ENCODE measurements around the gene COX4I2. TPM values are rescaled to one million over a fixed set of nuclear protein-coding genes. Genes with fewer than 3 reads are reported as not detected.
"Not testable (repeated sequence)": the region's sequence is repeated elsewhere in the genome, so short reads cannot be mapped to it uniquely, and the experiment has no call there.

COX4I2 gene
- total RNA-seq, 1 donor from 2014 or later: not detected

GRCh38 chr20:31606804-31607639 lies 30.7 kb upstream of the COX4I2 start:
- DNase-seq (ENCODE audit: low spot score) (peak; percentile 77), ATAC-seq (peak; percentile 24)

- ATAC-seq (no peak), DNase-seq (ENCODE audit: low spot score) (no peak)
Measured at GRCh38 chr20:31607640-31608250, 30.0 kb upstream of the COX4I2 start.

- ATAC-seq: peak; percentile 54
- DNase-seq (ENCODE audit: low spot score): peak; percentile 96
Measured at GRCh38 chr20:31608251-31608945, 29.3 kb upstream of the COX4I2 start.

- not testable (repeated sequence) for ATAC-seq; DNase-seq (ENCODE audit: low spot score)
Measured at GRCh38 chr20:31612271-31612640, 25.5 kb upstream of the COX4I2 start.

GRCh38 chr20:31615416-31615815 lies 22.3 kb upstream of the COX4I2 start:
- DNase-seq (ENCODE audit: low spot score) (no peak), ATAC-seq (no peak)

GRCh38 chr20:31617432-31618104 lies 20.1 kb upstream of the COX4I2 start:
- ATAC-seq: no peak

GRCh38 chr20:31620246-31620645 lies 17.5 kb upstream of the COX4I2 start:
- DNase-seq (ENCODE audit: low spot score) (no peak), ATAC-seq (no peak)

More at GRCh38 chr20:31617432-31618104, 20.1 kb upstream of the COX4I2 start:
- DNase-seq (ENCODE audit: low spot score): no peak

GRCh38 chr20:31623123-31623505 lies 14.6 kb upstream of the COX4I2 start:
- not testable (repeated sequence) for DNase-seq (ENCODE audit: low spot score); ATAC-seq

- ATAC-seq; DNase-seq (ENCODE audit: low spot score): not testable (repeated sequence)
Measured at GRCh38 chr20:31626534-31626933, 11.2 kb upstream of the COX4I2 start.

GRCh38 chr20:31628057-31628456 lies 9.7 kb upstream of the COX4I2 start:
- DNase-seq (ENCODE audit: low spot score); ATAC-seq: not testable (repeated sequence)

- no peak for DNase-seq (ENCODE audit: low spot score)
Measured at GRCh38 chr20:31630187-31630790, 7.4 kb upstream of the COX4I2 start.

GRCh38 chr20:31632548-31633338 lies 5.0 kb upstream of the COX4I2 start:
- ATAC-seq: no peak

More at GRCh38 chr20:31630187-31630790, 7.4 kb upstream of the COX4I2 start:
- peak; percentile 14 for ATAC-seq

GRCh38 chr20:31633339-31633914 lies 4.3 kb upstream of the COX4I2 start:
- ATAC-seq (no peak), DNase-seq (ENCODE audit: low spot score) (no peak)

More at GRCh38 chr20:31632548-31633338, 5.0 kb upstream of the COX4I2 start:
- DNase-seq (ENCODE audit: low spot score): no peak

GRCh38 chr20:31638317-31638716 lies 605 bp downstream of the COX4I2 start:
- ATAC-seq (no peak), DNase-seq (ENCODE audit: low spot score) (no peak)

- DNase-seq (ENCODE audit: low spot score): no peak
- ATAC-seq: no peak
Measured at GRCh38 chr20:31638816-31639215, 1.1 kb downstream of the COX4I2 start.

- ATAC-seq (no peak), DNase-seq (ENCODE audit: low spot score) (no peak)
Measured at GRCh38 chr20:31640259-31640658, 2.5 kb downstream of the COX4I2 start.

- no peak for DNase-seq (ENCODE audit: low spot score)
- no peak for ATAC-seq
Measured at GRCh38 chr20:31641391-31641790, 3.7 kb downstream of the COX4I2 start.

GRCh38 chr20:31642837-31643236 lies 5.1 kb downstream of the COX4I2 start:
- no peak for ATAC-seq
- DNase-seq (ENCODE audit: low spot score): no peak

GRCh38 chr20:31643522-31643921 lies 5.8 kb downstream of the COX4I2 start:
- DNase-seq (ENCODE audit: low spot score) (no peak), ATAC-seq (no peak)

Data from left lobe of liver (tissue), 2 donors.